IMR-90 (cell line): ENCODE results near the gene MYO1C.

Source experiments
- CEBPB ChIP-seq: IDR thresholded peaks from 2 replicates; pipeline ENCODE4 v1.6.1; 2012; ENCODE audit warnings: low read depth, low read length, improper control_type of control experiment
- CTCF ChIP-seq: conservative IDR thresholded peaks from 2 replicates; pipeline ENCODE4 v1.5.1; 2012; ENCODE audit warnings: mild to moderate bottlenecking, low read depth, low read length, improper control_type of control experiment
- ELK1 ChIP-seq: fragments of 150-350 bp; IDR thresholded peaks from 2 replicates; pipeline ENCODE4 v1.6.1; 2016; ENCODE audit warnings: low read depth, mild to moderate bottlenecking, low read length, moderate library complexity, borderline replicate concordance
- POLR2A ChIP-seq: IDR thresholded peaks from 2 replicates; pipeline ENCODE4 v1.6.1; 2012; ENCODE audit warnings: mild to moderate bottlenecking, low read depth, low read length
- RAD21 ChIP-seq: IDR thresholded peaks from 2 replicates; pipeline ENCODE4 v1.6.1; 2012; ENCODE audit warnings: low read length, improper control_type of control experiment
- RCOR1 ChIP-seq: IDR thresholded peaks from 2 replicates; pipeline ENCODE4 v1.6.1; 2012; ENCODE audit warnings: mild to moderate bottlenecking, low read length, improper control_type of control experiment; ENCODE audit not compliant: insufficient replicate concordance
- RFX5 ChIP-seq: IDR thresholded peaks from 2 replicates; pipeline ENCODE4 v1.8.0; 2012; ENCODE audit warnings: low read depth, mild to moderate bottlenecking, low read length, moderate library complexity

- TF ChIP-seq CTCF (no peak), ELK1 (no peak), POLR2A (no peak), CEBPB (no peak), RAD21 (no peak), RFX5 (no peak), RCOR1 (no peak)
These were observed 21.6 kb downstream of the MYO1C start for GRCh38 chr17:1470755-1471462.
